Neural cell (in vitro differentiated cells): Measurements from ENCODE around the gene COASY. TPM values are rescaled to one million over a fixed set of nuclear protein-coding genes. Genes with fewer than 3 reads are reported as not detected.
"Not testable (repeated sequence)": the region's sequence is repeated elsewhere in the genome, so short reads cannot be mapped to it uniquely, and the experiment has no call there.

ENCODE experiments used
- H2AFZ ChIP-seq: fragments of 200-600, 300-800 bp; sonication (generic), shearing (Covaris generic); 2 replicates; pipeline ENCODE4 v1.6.0; 2014; ENCODE audit warnings: low read depth, mild to moderate bottlenecking, antibody characterized with exemption, low read length, moderate library complexity
- H3F3A ChIP-seq: fragments of 200-600 bp; shearing (Covaris generic); 2 replicates; pipeline ENCODE4 v1.6.1; 2016; ENCODE audit warnings: mild to moderate bottlenecking, moderate library complexity, mixed read lengths, antibody characterized with exemption, low read length; ENCODE audit not compliant: insufficient read depth, poor library complexity, severe bottlenecking
- H3K27ac ChIP-seq: fragments of 200-600, 300-800 bp; sonication (generic), shearing (Covaris generic); 2 replicates; pipeline ENCODE4 v1.5.1; 2014; ENCODE audit warnings: mild to moderate bottlenecking, low read length, moderate library complexity
- H3K27me3 ChIP-seq: fragments of 300-800, 200-600 bp; sonication (generic), shearing (Covaris generic); 2 replicates; pipeline ENCODE4 v1.6.0; 2014; ENCODE audit warnings: mild to moderate bottlenecking, low read depth, low read length, moderate library complexity; ENCODE audit not compliant: insufficient read depth
- H3K36me3 ChIP-seq: fragments of 300-800, 200-600 bp; sonication (generic), shearing (Covaris generic); 2 replicates; pipeline ENCODE4 v1.5.1; 2014; ENCODE audit warnings: mild to moderate bottlenecking, antibody characterized with exemption, low read length, moderate library complexity; ENCODE audit not compliant: insufficient read depth
- H3K4me2 ChIP-seq: fragments of 300-800, 200-600 bp; sonication (generic), shearing (Covaris generic); 2 replicates; pipeline ENCODE4 v1.6.0; 2014; ENCODE audit warnings: mild to moderate bottlenecking, low read length
- H3K4me3 ChIP-seq: fragments of 300-800, 200-600 bp; sonication (generic), shearing (Covaris generic); 2 replicates; pipeline ENCODE4 v1.5.1; 2014; ENCODE audit warnings: mild to moderate bottlenecking, low read length, moderate library complexity
- H3K79me2 ChIP-seq: fragments of 200-600 bp; shearing (Covaris generic); replicated peaks from 2 replicates; pipeline ENCODE4 v1.6.0; 2014; ENCODE audit warnings: mild to moderate bottlenecking, low read length, moderate library complexity; ENCODE audit not compliant: insufficient read depth
- H3K9ac ChIP-seq: fragments of 300-800, 200-600 bp; sonication (generic), shearing (Covaris generic); 2 replicates; pipeline ENCODE4 v1.6.1; 2016; ENCODE audit warnings: mild to moderate bottlenecking, low read length, mixed read lengths
- H3K9me2 ChIP-seq: fragments of 200-600 bp; shearing (Covaris generic); 2 replicates; pipeline ENCODE4 v1.6.1; 2016; ENCODE audit warnings: mild to moderate bottlenecking, low read length, mixed read lengths; ENCODE audit not compliant: insufficient read depth
- H3K9me3 ChIP-seq: fragments of 200-600, 300-800 bp; sonication (generic), shearing (Covaris generic); 2 replicates; pipeline ENCODE4 v1.6.1; 2016; ENCODE audit warnings: mild to moderate bottlenecking, mixed run types, low read length, moderate library complexity, mixed read lengths
- H4K20me1 ChIP-seq: fragments of 200-600 bp; shearing (Covaris generic); 2 replicates; pipeline ENCODE4 v1.6.1; 2016; ENCODE audit warnings: mild to moderate bottlenecking, mixed run types; ENCODE audit not compliant: insufficient read depth
- CTCF ChIP-seq: fragments of 450-650 bp; IDR thresholded peaks from 2 replicates; pipeline ENCODE4 v1.5.1; 2014; ENCODE audit warnings: antibody characterized with exemption, mild to moderate bottlenecking, moderate library complexity; ENCODE audit not compliant: poor library complexity, severe bottlenecking
- EP300 ChIP-seq: fragments of 450-650 bp; conservative IDR thresholded peaks from 2 replicates; pipeline ENCODE4 v1.6.1; 2014; ENCODE audit warnings: antibody characterized with exemption, mild to moderate bottlenecking, moderate library complexity; ENCODE audit not compliant: poor library complexity, severe bottlenecking
- EZH2 ChIP-seq: fragments of 200-600, 300-800 bp; shearing (Covaris generic), sonication (generic); IDR thresholded peaks from 2 replicates; pipeline ENCODE4 v1.6.1; 2014; ENCODE audit warnings: antibody characterized with exemption, low read length, borderline replicate concordance, mild to moderate bottlenecking; ENCODE audit not compliant: insufficient read depth, poor library complexity, severe bottlenecking
- MXI1 ChIP-seq: fragments of 450-650 bp; conservative IDR thresholded peaks from 2 replicates; pipeline ENCODE4 v1.6.1; 2014; ENCODE audit warnings: antibody characterized with exemption, mild to moderate bottlenecking; ENCODE audit not compliant: poor library complexity, severe bottlenecking
- POLR2AphosphoS5 ChIP-seq: IDR thresholded peaks from 2 replicates; pipeline ENCODE4 v1.6.1; 2012
- RAD21 ChIP-seq: fragments of 450-650 bp; conservative IDR thresholded peaks from 2 replicates; pipeline ENCODE4 v1.6.1; 2014; ENCODE audit warnings: antibody characterized with exemption, mild to moderate bottlenecking, moderate library complexity
- SMC3 ChIP-seq: fragments of 450-650 bp; conservative IDR thresholded peaks from 2 replicates; pipeline ENCODE4 v1.6.1; 2014; ENCODE audit warnings: antibody characterized with exemption, mild to moderate bottlenecking, moderate library complexity; ENCODE audit not compliant: poor library complexity
- TAF1 ChIP-seq: IDR thresholded peaks from 2 replicates; pipeline ENCODE4 v1.6.1; 2012; ENCODE audit warnings: low read depth
- polyA plus RNA-seq: library from polyadenylated mRNA; depleted of rRNA; stranded (reverse); fragments of >200 nt; gene quantifications from 2 replicates; pipeline ENCODE4 v1.2.3, GENCODE V29; 2014
- TF ChIP-seq, protein P1 (sequence below): IDR thresholded peaks from 2 replicates; pipeline ENCODE4 v1.6.1; 2012; ENCODE audit warnings: borderline replicate concordance

The COASY gene
- polyA plus RNA-seq, 1 donor from 2014 or later, result 8.2 TPM

DNA sequence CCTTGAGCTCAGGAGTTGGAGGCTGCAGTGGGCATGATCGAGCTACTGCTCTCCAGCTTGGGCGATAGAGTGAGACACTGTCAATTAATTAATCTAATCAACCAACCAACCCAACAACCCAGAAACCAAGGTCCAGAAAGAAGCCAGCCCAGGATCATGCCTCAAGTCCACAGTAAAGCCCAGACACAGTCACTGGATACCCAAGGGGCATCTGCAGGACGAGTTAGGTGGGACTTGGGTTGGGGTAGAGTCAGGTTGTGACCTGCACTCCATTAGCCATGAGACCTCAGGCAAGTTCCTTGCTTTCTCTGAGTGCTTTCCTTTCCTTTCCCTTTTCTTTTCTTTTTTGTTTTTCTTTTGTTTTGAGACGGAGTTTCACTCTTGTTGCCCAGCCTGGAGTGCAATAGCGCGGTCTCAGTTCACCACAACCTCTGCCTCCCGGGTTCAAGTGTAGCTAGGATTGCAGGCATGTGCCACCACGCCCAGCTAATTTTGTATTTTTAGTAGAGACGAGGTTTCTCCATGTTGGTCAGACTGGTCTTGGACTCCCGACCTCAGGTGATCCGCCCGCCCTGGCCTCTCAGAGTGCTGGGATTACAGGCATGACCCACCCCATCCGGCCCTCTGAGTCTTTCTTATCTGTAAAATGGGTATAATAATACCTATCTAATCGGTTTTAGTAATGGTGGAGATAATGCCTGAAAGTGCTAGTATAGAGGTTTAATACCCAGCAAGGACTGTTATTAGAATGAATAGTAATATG is 12.8 kb upstream of the COASY start:
- no peaks in the 10 kb centered on the region for H4K20me1 ChIP-seq
- H3K27ac ChIP-seq, result no peak overlapping the region
- no peaks in the 10 kb centered on the region for H3F3A ChIP-seq
- H3K4me2 ChIP-seq, result no peak overlapping the region
- no peaks in the 10 kb centered on the region for H3K36me3 ChIP-seq
- no peak overlapping the region for H2AFZ ChIP-seq
- no peaks in the 10 kb centered on the region for H3K9me3 ChIP-seq
- no peak overlapping the region for H3K4me3 ChIP-seq
- H3K9ac ChIP-seq, result no peak overlapping the region
- no peaks in the 10 kb centered on the region for H3K9me2 ChIP-seq
- TF ChIP-seq RAD21 (no peak), SMC3 (no peak), MXI1 (no peak), CTCF (no peak), EP300 (no peak), EZH2 (no peak), TAF1 (no peak), POLR2AphosphoS5 (no peak)
- TF ChIP-seq, protein P1, sequence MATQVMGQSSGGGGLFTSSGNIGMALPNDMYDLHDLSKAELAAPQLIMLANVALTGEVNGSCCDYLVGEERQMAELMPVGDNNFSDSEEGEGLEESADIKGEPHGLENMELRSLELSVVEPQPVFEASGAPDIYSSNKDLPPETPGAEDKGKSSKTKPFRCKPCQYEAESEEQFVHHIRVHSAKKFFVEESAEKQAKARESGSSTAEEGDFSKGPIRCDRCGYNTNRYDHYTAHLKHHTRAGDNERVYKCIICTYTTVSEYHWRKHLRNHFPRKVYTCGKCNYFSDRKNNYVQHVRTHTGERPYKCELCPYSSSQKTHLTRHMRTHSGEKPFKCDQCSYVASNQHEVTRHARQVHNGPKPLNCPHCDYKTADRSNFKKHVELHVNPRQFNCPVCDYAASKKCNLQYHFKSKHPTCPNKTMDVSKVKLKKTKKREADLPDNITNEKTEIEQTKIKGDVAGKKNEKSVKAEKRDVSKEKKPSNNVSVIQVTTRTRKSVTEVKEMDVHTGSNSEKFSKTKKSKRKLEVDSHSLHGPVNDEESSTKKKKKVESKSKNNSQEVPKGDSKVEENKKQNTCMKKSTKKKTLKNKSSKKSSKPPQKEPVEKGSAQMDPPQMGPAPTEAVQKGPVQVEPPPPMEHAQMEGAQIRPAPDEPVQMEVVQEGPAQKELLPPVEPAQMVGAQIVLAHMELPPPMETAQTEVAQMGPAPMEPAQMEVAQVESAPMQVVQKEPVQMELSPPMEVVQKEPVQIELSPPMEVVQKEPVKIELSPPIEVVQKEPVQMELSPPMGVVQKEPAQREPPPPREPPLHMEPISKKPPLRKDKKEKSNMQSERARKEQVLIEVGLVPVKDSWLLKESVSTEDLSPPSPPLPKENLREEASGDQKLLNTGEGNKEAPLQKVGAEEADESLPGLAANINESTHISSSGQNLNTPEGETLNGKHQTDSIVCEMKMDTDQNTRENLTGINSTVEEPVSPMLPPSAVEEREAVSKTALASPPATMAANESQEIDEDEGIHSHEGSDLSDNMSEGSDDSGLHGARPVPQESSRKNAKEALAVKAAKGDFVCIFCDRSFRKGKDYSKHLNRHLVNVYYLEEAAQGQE, result no peak
- no peaks in the 10 kb centered on the region for H3K27me3 ChIP-seq
- H3K79me2 ChIP-seq, result no peaks in the 10 kb centered on the region

- peak within 1 kb of the TSS; percentile 85 for H3K4me3 ChIP-seq
- H3K4me2 ChIP-seq, H3K79me2 ChIP-seq, H3K36me3 ChIP-seq, H3K27ac ChIP-seq, H2AFZ ChIP-seq, H4K20me1 ChIP-seq, H3F3A ChIP-seq, H3K9ac ChIP-seq, H3K9me3 ChIP-seq, H3K27me3 ChIP-seq, H3K9me2 ChIP-seq: not testable (repeated sequence)
Measured at GRCh38 chr17:42552736-42553135, 9.2 kb upstream of the COASY start, which contains the start of gene HSD17B1. TSS of gene HSD17B1 (plus strand) at chr17:42552923. CDS start at chr17:42552934, 11 bp downstream.
